Measurements from ENCODE around the gene DGKB. TPM values are rescaled to one million over a fixed set of nuclear protein-coding genes. Genes with fewer than 3 reads are reported as not detected.

Gene DGKB
- total and polyA plus RNA-seq, 2 of the 8 experiments (the other 6 are each of a cell fraction or from before 2014, with no cell fraction given) = 1.9 to 2.6 TPM

DNA sequence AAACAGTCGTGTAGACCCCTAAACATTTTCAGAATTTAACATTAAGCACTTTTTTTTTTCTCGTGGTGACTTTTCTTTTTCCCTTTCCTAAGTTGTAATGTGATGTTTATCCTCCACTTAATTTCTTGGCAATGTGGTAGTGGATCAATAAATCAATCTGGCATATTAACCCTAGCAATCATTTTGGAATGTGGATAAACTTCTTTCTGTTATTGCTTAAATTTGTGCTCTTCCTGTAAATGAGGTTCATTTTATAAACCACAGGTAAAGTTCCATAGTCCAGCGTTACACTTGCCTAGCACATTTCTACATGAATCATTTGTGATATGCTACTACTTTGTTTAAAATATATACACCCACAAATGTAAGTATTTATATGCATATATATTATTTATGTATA is 665.7 kb downstream of the DGKB start (continued):
- no peak for TF ChIP-seq NRF1 (IDR thresholded peaks at IDR 0.05; ENCODE audit: low read depth, low read length)

All from H1 (cell line).